ENCODE measurements around the gene CAMK1D.

The CAMK1D gene

DNA sequence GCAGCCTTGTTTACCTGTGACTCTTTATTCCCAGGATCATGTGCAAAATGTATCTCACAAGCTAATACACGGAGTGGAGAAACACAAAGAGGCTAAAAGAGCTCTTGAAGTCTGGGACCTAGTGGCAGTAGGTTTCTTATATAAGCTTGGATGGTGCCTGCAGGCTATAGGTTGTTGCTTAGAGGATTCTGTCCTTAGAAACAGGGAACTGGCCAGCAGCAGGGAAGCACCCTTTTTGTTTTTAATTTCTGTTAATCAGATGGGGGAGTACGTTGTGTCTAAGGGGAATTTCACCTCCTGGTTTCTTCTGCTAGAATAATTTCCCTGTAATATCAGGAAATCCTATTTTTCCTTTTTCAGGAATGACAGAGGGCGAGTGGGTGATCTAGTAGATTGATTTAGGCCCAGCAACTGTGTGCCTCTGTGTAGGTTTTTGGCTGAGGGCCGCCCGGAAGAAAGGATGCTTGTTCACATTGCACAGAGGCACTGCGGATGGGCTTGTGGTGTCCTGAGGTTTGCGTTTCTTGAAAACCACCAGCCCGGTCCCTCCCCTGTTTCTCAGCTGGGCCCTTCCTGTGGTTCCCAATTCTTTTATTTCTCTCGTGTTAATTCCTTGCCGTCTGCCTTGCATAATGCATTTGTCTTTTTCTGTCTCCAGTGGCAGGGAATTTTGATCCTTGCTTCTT is 158.0 kb downstream of the CAMK1D start:
- no peak overlapping the region for H3K4me3 ChIP-seq (replicated peaks in 1 of 2; ENCODE audit: low read depth in 2 of 2, low read length in 2 of 2)
- TF ChIP-seq CTCF (IDR thresholded peaks at IDR 0.05; ENCODE audit: low read depth, low read length): no peak
- no peak for DNase-seq (ENCODE audit: low read depth in 2 of 2)

- DNase-seq (ENCODE audit: low read depth in 2 of 2): no peak
- no peak overlapping the region for H3K4me3 ChIP-seq (replicated peaks in 1 of 2; ENCODE audit: low read depth in 2 of 2, low read length in 2 of 2)
- no peak for TF ChIP-seq CTCF (IDR thresholded peaks at IDR 0.05; ENCODE audit: low read depth, low read length)
Measured at GRCh38 chr10:12508165-12508564, 158.8 kb downstream of the CAMK1D start.

- H3K4me3 ChIP-seq (replicated peaks in 1 of 2; ENCODE audit: low read depth in 2 of 2, low read length in 2 of 2): no peak overlapping the region
- TF ChIP-seq CTCF (IDR thresholded peaks at IDR 0.05; ENCODE audit: low read depth, low read length): no peak
- DNase-seq (ENCODE audit: low read depth in 2 of 2): no peak
Measured at GRCh38 chr10:12509016-12509793, 159.9 kb downstream of the CAMK1D start.

- TF ChIP-seq CTCF (IDR thresholded peaks at IDR 0.05; ENCODE audit: low read depth, low read length): no peak
- H3K4me3 ChIP-seq (replicated peaks in 1 of 2; ENCODE audit: low read depth in 2 of 2, low read length in 2 of 2): no peak overlapping the region
- no peak for DNase-seq (ENCODE audit: low read depth in 2 of 2)
Measured at GRCh38 chr10:12509794-12510100, 160.4 kb downstream of the CAMK1D start.

DNA sequence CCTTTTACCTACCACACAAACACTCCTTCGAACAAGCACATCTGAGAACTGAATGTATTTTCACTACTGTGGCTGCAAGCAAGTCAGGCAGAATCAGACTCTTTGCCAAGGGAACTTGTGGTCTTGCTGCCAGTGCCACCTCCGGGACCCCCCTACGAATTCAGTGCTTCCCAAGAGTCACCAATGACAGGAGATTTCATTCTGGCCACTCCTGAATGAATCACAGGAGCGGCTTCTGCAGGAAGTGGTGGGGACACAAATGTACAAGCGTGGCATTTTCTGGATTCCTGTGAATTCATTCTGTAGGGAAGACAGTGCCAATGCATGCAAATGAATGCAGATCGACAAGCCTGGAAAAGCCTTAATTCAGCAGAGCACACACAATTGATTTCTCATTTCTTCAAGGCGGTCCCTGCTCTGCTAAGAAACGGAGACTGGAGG is 161.2 kb downstream of the CAMK1D start:
- no peak overlapping the region for H3K4me3 ChIP-seq (replicated peaks in 1 of 2; ENCODE audit: low read depth in 2 of 2, low read length in 2 of 2)
- no peak for DNase-seq (ENCODE audit: low read depth in 2 of 2)
- no peak for TF ChIP-seq CTCF (IDR thresholded peaks at IDR 0.05; ENCODE audit: low read depth, low read length)

GRCh38 chr10:12510984-12511383 is 161.6 kb downstream of the CAMK1D start:
- no peak for TF ChIP-seq CTCF (IDR thresholded peaks at IDR 0.05; ENCODE audit: low read depth, low read length)
- no peak for DNase-seq (ENCODE audit: low read depth in 2 of 2)
- no peak overlapping the region for H3K4me3 ChIP-seq (replicated peaks in 1 of 2; ENCODE audit: low read depth in 2 of 2, low read length in 2 of 2)
